Neural crest cell (in vitro differentiated cells): ENCODE results near the gene LMAN2L. TPM values are rescaled to one million over a fixed set of nuclear protein-coding genes. Genes with fewer than 3 reads are reported as not detected.

Source experiments
- DNase-seq: peaks from one replicate; pipeline ENCODE4 v3.0.0; 2021; ENCODE audit warnings: low read depth, mixed read lengths, low spot score
- H3K27ac Mint-ChIP-seq: one replicate; pipeline ENCODE4 v1.8.0; 2021; ENCODE audit warnings: mild to moderate bottlenecking, mixed read lengths; ENCODE audit not compliant: unreplicated experiment
- H3K27me3 Mint-ChIP-seq: 2 replicates; pipeline ENCODE4 v1.8.0; 2021; ENCODE audit warnings: low read depth, mild to moderate bottlenecking, mixed read lengths
- H3K36me3 Mint-ChIP-seq: 2 replicates; pipeline ENCODE4 v1.8.0; 2021; ENCODE audit warnings: low read depth, mild to moderate bottlenecking, mixed read lengths
- H3K4me1 Mint-ChIP-seq: 2 replicates; pipeline ENCODE4 v1.8.0; 2021; ENCODE audit warnings: mixed read lengths
- H3K4me3 Mint-ChIP-seq: one replicate; pipeline ENCODE4 v1.8.0; 2021; ENCODE audit warnings: mild to moderate bottlenecking, mixed read lengths
- H3K9me3 Mint-ChIP-seq: 2 replicates; pipeline ENCODE4 v1.8.0; 2021; ENCODE audit warnings: mixed read lengths
- total RNA-seq: library from RNA; stranded (reverse); gene quantifications from 2 replicates; pipeline ENCODE4 v1.2.1, GENCODE V29; 2021
- TF ChIP-seq, protein P1 (sequence below): fragments of 200-600 bp; sonication (generic); conservative IDR thresholded peaks from 2 replicates; pipeline ENCODE4 v1.5.0; 2021; ENCODE audit warnings: antibody characterized with exemption, mild to moderate bottlenecking

LMAN2L gene
- total RNA-seq, 1 donor from 2014 or later: 25.8 TPM

DNA sequence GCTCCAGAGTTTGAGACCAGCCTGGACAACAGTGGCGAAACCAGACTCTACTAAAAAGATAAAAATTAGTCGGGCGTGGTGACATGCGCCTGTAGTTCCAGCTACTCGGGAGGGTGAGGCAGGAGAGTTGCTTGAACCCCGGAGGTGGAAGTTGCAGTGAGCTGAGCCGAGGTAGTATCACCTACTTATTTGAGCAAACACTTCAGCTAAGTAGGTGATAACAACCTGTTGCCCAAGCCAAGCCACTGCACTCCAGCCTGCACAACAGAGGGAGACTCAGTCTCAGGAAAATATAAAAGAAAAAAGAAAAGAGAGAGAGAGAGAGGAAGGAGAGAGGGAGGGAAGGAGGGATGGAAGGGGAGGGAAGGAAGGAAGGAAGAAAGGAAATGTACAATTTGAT lies 76.0 kb downstream of the LMAN2L start:
- Mint-ChIP-seq H3K36me3 (no peaks in the 10 kb centered on the region), H3K4me3 (no peak overlapping the region), H3K27me3 (no peaks in the 10 kb centered on the region), H3K4me1 (peaks cover 4% of the 10 kb centered on the region), H3K9me3 (peaks cover 3% of the 10 kb centered on the region), H3K27ac (no peak overlapping the region)
- TF ChIP-seq, protein P1, sequence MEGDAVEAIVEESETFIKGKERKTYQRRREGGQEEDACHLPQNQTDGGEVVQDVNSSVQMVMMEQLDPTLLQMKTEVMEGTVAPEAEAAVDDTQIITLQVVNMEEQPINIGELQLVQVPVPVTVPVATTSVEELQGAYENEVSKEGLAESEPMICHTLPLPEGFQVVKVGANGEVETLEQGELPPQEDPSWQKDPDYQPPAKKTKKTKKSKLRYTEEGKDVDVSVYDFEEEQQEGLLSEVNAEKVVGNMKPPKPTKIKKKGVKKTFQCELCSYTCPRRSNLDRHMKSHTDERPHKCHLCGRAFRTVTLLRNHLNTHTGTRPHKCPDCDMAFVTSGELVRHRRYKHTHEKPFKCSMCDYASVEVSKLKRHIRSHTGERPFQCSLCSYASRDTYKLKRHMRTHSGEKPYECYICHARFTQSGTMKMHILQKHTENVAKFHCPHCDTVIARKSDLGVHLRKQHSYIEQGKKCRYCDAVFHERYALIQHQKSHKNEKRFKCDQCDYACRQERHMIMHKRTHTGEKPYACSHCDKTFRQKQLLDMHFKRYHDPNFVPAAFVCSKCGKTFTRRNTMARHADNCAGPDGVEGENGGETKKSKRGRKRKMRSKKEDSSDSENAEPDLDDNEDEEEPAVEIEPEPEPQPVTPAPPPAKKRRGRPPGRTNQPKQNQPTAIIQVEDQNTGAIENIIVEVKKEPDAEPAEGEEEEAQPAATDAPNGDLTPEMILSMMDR: no peak
- DNase-seq: no peak

DNA sequence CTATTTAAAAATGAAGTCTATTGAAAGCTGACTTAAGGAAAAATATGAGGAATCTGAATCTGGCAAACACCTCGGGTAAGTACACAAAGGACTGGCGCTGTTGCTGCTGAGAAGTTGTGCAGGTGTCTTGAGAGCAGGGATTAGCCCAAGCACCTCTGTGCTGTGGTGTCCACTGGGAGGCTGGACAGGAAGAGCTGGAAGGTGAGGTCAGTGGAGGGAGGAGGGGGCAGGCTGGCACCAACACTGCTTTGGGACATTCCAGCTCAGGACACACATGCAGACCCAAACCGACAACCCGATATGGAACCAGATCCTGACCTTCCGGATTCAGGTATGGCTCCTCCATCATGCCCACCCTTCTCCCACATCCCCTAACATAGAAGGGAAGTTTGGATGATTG lies 76.7 kb downstream of the LMAN2L start:
- no peak overlapping the region for H3K4me3 Mint-ChIP-seq
- H3K27ac Mint-ChIP-seq: no peak overlapping the region
- no peaks in the 10 kb centered on the region for H3K36me3 Mint-ChIP-seq
- DNase-seq: no peak
- H3K27me3 Mint-ChIP-seq: no peaks in the 10 kb centered on the region
- H3K4me1 Mint-ChIP-seq: no peaks in the 10 kb centered on the region
- TF ChIP-seq, protein P1: no peak
- H3K9me3 Mint-ChIP-seq: peaks cover 3% of the 10 kb centered on the region

DNA sequence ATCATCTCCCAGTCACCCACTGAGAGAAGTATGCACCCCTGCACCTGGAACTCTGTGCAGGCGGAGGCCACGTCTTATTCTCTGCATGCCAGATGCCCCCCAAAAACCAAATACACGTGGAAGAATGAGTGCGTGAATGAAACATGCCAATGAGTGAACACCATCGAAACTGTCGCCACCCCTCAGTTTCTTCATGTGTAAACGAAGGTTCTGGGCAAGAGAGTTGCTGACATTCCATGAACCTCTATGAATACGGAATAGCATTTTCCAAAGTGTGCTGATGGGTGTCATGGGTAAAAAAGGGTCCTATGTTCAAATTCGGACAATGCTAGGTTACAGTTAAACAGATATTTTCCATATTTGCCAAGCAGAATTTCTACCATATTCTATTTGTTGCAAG lies 77.5 kb downstream of the LMAN2L start:
- H3K27me3 Mint-ChIP-seq: no peaks in the 10 kb centered on the region

DNA sequence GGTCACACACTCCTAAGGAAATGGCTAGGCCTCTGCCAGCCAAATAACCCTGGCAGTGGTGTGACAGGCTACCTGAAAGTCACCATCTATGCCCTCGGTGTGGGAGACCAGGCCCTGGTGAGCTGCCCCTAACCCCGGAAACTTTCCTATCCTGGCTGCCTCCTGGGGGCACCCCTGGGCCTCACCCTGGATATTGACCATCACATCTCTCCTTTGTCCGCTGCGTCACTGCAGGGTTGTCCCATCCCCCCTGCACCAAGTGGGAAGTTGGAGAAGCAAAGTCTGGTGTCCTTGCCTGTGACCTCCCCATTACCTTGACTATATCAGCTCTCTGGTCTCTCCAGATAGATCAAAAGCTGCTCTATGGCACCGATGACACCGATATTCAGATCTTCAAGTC lies 78.5 kb downstream of the LMAN2L start:
- Mint-ChIP-seq H3K9me3 (peaks cover 3% of the 10 kb centered on the region), H3K4me3 (no peak overlapping the region), H3K27ac (peak overlapping the region; percentile 64), H3K27me3 (no peaks in the 10 kb centered on the region), H3K36me3 (no peaks in the 10 kb centered on the region), H3K4me1 (no peaks in the 10 kb centered on the region)
- TF ChIP-seq, protein P1: no peak
- no peak for DNase-seq

More for the DNA sequence above, 77.5 kb downstream of the LMAN2L start:
- no peak overlapping the region for H3K4me3 Mint-ChIP-seq
- H3K9me3 Mint-ChIP-seq: peaks cover 3% of the 10 kb centered on the region
- no peak for DNase-seq
- TF ChIP-seq, protein P1: no peak
- no peak overlapping the region for H3K27ac Mint-ChIP-seq
- H3K36me3 Mint-ChIP-seq: no peaks in the 10 kb centered on the region
- no peaks in the 10 kb centered on the region for H3K4me1 Mint-ChIP-seq

DNA sequence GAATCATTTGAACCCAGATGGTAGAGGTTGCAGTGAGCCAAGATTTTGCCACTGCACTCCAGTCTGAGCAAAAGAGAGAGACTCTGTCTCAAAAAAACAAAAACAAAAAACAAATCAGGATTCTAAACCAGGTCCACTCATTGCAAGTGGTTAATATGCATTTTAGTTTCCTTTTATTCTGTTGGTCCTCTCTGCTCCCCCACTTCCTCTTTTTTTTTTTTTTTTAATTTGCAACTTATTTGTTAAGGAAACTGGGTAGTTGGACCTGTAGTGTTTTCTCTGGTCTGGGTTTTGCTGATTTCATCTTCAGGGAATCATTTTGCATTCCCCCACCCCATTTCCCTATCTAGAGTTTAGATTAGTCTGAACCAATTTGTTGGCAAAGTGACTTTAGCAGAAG lies 83.3 kb downstream of the LMAN2L start:
- Mint-ChIP-seq H3K27me3 (no peaks in the 10 kb centered on the region), H3K4me3 (no peak overlapping the region), H3K36me3 (no peaks in the 10 kb centered on the region), H3K9me3 (no peaks in the 10 kb centered on the region), H3K4me1 (no peaks in the 10 kb centered on the region), H3K27ac (no peak overlapping the region)
- TF ChIP-seq, protein P1: no peak
- DNase-seq: no peak

Other genes with a start within 250 kb of the LMAN2L start
- 0.21 TPM in 1 of 2 replicates, not detected in the other for gene NEURL3, start 234.7 kb downstream of the LMAN2L start, total RNA-seq
- 12.0 and 12.9 TPM in 2 replicates for gene ARID5A, start 203.3 kb downstream of the LMAN2L start, total RNA-seq
- 57.7 and 58.8 TPM in 2 replicates for gene KANSL3, start 101.8 kb downstream of the LMAN2L start, total RNA-seq
- 0.57 and 0.89 TPM in 2 replicates for gene FER1L5, start 97.3 kb downstream of the LMAN2L start, total RNA-seq
- gene CNNM4, start 20.8 kb upstream of the LMAN2L start, total RNA-seq: 11.8 and 14.4 TPM in 2 replicates
- 32.6 and 33.9 TPM in 2 replicates for gene CNNM3, start 76.2 kb upstream of the LMAN2L start, total RNA-seq
- gene ANKRD23, start 104.0 kb upstream of the LMAN2L start, total RNA-seq: 9.3 and 11.4 TPM in 2 replicates
- gene ANKRD39, start 118.0 kb upstream of the LMAN2L start, total RNA-seq: 23.4 and 25.8 TPM in 2 replicates
- gene SEMA4C, start 130.0 kb upstream of the LMAN2L start, total RNA-seq: 102 and 103 TPM in 2 replicates
- gene FAM178B, start 246.5 kb upstream of the LMAN2L start, total RNA-seq: 0.27 and 0.77 TPM in 2 replicates